NCI-H2196 (cell line): ENCODE results near the gene IP6K1.
"Not testable (repeated sequence)": the region's sequence is repeated elsewhere in the genome, so short reads cannot be mapped to it uniquely, and the experiment has no call there.

ENCODE experiments used
- DNase-seq: peaks from one replicate; lab custom pipeline; 2025; ENCODE audit not compliant: unreplicated experiment; lab: John Stamatoyannopoulos, UW

Gene IP6K1

DNA sequence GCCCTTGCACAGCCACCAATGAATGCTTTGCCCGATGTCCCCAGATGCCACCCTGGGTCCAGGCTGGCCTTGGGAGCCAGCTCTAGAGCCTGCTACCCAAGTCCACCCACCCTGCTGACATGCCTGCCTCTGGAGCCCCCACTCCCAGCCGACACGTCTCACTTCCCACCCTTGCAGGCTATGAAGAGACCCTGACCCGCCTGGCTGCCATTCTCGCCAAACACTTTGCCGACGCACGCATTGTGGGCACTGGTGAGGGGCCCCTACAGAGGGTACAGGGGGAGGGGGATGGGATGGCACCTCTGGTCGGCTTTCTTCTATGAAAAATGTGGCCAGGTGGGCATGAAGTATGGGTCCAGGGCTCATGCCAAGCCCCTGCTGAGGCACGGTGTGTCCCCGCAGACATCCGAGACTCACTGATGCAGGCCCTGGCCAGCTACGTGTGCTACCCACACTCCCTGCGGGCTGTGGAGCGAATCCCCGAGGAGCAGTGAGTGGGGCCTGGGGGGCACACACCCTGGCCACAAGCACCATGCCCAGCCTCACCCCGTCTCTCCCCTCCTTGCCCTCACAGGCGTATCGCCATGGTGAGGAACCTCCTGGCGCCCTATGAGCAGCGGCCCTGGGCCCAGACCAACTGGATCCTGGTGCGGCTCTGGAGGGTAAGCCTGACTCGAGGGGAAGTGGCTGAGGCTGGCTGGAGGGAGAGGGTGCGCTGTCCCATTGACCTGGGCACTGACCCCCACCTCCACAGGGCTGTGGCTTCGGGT, 72.8 kb downstream of the IP6K1 start:
- DNase-seq: no peak

DNA sequence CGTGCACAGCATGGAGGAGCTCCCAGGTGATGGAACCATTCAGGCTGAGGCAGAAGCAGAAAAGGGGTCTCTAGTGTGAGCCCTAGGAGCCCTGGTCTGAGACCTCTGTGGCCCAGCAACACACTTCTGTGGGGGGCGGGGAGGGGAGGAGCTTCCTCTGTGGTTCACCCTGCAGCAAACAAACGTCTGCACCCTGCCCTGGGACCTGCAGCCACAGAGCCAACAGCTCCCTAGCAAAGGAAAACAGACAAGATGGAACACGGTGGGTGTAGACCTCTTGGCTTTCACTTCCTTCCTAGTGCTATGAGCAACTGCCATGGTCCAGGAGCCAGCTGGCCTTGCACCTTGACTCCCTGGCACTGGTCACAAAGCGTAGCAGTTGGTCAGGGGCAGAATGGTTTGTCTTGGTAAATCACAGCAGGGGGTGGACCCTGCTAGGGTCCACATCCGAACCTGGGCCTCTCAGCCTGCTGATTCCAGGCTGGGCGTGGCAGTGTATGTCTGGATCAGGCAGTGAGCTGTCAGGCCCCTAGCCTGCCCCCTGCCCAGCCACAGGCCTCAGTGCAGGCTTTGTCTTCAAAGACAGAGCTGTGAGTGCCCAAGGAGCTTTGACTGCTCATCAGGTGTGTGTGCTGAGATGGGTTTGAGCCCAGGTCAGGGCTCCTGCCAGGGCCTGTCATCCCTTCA, 73.6 kb downstream of the IP6K1 start:
- no peak for DNase-seq

DNA sequence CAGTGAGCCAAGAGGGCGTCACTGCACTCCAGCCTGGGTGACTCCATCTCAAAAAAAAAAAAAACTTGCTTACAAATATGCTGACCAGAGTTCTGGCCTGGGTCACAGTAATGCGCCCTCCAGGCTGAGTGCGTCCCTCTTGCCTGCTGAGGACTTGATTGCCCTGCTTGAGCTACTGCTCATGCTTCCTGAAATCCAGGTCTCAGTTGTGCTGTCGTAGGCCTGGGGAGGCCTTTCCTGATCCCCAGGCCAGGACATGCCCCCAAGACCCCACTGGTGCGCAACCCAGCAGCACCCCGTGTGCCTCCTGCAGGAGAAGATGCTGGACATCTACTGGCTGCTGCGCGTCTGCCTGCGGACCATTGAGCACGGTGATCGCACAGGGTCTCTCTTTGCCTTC, 74.2 kb downstream of the IP6K1 start:
- no peak for DNase-seq

DNA sequence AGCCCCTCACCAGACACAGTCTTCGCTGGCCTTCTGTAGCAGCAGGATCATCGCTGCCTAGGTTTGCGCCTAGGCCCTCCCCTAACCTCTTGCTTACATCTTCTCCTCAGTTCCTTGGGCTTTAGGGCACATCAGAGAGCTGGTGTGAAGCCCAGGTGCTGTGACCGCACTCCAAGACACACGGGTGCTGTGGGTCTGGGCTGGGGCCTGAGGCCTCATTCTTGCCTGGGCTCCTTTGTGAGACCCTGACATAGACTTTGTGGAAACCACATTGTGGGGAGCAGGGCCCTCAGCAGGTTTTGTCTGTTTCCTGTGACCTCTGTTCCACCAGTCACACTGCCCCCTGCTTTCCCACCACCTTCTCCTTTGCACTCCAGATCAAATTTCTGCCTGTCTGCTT, 74.9 kb downstream of the IP6K1 start:
- DNase-seq: no peak

DNA sequence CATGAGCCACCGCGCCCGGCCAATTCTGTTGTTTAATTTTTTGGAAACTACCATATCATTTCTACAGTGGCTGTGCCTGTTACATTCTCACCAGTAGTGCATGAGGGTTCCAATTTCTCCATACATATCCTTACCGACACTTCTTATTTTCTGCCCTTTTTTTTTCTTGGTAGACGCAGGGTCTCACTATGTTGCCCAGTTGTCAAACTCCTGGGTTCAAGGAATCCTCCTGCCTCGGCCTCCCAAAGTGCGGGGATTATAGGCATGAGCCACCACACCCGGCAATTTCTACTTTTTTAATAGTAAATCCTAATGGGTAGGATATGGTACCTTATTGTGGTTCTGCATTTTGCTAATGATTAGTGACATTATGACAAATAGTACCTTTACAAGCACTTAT, 76.5 kb downstream of the IP6K1 start:
- DNase-seq: no peak

DNA sequence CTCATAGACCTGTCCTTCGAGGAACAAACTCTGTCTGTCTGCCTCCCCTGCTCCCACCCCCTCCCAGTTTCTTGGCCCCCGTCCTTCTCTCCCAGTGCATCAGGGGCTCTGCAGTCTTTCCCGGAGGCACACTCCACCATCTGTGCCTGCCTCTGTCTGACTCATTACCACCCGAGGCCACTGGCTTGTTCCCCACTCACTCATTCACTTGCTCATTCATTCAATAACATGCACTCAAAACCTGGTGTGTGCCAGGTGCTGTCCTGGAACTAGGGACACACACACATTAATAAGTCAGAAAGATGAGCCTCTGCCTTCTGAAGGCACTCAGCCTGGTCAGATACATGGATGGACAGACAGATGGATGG, 79.2 kb downstream of the IP6K1 start:
- DNase-seq: no peak

DNA sequence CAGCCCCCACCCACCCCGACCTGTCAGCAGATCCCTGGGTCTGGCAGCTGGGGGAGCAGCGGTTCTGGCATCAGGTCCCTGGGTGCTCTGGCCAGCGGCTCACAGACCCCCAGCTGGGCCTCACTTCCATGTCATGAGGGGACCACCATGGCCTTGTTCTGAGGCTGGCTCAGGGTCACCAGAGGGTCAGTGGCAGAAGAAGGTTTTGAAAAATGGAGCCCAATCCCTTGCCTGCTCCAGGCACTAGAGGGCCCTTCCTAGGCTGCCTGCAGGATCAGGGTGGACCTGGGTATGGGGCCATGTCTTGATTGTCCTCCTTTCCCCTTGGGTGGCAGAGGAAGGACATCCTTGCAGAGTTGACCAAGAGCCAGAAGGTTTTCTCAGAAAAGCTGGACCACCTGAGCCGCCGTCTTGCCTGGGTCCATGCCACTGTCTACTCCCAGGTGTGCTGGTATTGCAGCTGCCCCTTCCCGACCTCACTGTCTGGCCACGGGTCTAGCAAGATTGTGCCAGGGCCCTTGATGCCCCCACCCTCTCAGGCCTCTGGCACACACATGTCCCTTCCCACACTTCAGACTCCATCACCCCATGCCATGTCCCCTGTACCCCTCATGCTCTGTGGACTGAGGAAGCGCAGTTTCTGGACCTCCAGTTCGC, 79.8 kb downstream of the IP6K1 start:
- no peak for DNase-seq

DNA sequence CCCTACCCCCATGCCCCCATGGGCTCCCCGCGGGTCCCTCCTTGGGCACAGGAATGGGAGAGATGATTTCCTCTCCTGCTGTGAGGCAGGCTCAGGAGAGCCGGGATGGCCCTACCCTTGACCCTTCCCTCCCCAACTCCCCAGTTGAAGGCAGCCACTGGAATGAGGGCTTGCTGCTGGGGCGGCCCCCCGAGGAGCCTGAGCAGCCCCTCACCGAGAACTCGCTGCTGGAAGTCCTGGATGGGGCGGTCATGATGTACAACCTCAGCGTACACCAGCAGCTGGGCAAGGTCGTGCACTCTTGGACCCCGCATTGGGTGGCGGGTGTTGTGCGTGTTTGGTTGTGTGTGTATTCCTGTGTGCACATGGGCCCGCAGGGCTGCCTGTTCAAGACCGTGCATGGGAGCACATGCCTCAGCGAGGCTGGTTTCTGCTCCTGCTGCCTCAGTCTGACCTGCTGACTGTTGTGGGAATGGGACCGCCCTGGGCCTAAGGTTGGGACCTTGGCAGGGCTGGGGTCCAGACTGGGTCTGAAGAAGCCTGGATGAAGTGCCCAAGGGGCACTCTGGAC, 80.9 kb downstream of the IP6K1 start:
- no peak for DNase-seq

DNA sequence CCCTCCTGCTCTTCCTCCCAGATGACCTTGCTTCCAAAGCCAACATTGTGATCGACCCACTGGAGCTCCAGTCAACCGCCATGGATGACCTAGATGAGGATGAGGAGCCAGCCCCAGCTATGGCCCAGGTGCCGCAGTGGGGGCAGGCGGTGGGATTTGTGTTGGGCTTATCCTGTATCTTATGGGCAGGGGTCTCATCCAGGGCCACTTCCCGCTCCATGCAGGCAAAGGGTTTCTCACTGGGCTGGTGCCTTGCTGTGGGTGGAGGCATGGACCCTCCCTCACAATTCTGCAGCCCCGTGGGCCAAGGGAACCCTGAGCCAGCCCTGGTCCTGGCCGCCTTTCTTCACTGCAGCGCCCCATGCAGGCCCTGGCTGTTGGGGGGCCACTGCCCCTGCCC, 81.7 kb downstream of the IP6K1 start:
- no peak for DNase-seq

DNA sequence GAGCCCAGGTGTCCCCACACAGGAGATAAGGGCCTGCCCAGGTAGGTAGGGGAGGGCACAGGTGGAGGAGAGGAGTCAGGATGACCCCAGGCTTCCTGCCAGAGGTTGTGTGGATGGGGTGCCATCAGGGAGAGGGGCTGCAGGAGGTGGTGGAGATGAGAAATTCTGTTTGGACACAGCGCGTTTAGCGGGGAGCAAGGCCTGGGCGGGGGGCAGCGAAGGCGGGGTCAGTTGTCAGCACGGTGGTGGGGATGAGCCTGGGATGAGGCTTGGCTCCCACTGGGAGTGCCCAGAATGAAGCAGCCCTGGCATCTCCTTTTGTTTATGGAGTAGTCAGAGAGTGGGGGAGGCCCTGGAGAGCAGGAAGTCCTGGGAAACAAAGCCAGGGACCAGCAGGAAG, 82.4 kb downstream of the IP6K1 start:
- no peak for DNase-seq

DNA sequence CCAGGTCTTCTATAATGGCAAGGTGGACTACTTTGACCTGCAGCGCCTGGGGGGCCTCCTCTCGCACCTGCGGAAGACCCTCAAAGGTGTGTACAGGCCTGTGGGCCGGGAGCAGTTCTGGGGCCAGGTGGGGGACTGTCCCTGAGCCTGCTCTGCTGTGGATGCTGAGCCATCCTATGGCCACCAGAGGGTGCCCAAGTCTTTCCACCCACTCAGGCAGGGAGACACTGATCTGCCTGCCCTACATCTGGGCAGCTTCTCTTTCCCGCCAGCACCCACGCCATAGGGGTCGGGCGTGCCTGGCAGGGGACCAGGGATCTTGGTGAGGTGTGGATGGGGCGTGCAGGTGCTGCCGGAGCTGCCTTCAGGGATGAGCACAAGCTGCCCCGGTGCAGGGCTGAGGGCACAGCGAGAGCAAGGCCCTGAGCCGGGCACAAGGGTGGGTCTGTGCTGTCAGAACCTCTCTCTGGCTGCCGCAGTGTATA, 82.9 kb downstream of the IP6K1 start:
- peak; percentile 60 for DNase-seq

DNA sequence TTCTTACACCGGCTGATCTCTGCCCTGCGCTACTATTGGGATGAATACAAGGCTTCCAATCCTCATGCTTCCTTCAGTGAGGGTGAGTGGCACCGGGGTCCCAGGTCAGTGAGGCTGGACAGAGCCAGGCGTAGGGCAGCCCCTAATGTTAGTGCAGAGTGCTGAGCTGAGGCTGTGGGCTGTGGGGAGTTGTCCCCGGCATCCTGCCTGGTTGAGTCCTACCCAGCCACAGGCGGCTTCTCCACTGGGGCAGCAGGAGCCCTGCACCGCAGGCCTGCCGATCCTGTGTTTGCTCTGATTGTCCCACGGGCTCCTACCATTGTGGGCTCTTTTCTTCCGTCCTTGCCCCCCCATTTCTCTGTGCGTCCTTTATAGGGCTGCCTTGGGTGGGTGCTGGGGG, 83.7 kb downstream of the IP6K1 start:
- no peak for DNase-seq

DNA sequence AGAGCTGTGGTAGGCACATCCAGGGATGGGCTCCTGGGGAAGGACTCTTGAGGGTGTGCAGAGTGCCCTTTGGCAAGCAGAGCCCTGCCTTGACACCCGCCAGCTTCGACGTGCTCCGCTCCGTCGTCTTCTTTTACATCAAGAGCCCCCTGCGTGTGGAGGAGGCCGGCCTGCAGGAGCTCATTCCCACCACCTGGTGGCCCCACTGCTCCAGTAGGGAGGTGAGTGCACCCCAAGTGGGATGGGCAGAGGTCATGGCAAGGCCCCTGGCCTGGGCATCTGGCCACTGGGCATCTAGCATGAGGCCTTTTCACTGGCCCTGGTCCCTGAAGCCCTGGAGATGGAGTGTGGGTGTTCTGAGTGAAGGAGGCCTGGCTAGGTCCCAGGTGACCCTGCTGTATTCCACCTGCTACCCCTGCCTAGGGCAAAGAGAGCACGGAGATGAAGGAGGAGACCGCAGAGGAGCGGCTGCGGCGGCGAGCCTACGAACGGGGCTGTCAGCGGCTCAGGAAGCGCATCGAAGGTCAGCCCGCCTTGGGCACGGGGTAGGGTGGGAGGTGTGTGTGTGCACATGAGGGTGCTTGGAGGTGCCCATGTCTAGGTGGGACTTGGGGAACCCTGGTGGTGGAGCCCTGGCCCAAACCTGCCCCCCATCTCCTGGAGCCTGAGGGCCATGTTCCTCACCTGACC, 84.8 kb downstream of the IP6K1 start:
- DNase-seq: no peak

DNA sequence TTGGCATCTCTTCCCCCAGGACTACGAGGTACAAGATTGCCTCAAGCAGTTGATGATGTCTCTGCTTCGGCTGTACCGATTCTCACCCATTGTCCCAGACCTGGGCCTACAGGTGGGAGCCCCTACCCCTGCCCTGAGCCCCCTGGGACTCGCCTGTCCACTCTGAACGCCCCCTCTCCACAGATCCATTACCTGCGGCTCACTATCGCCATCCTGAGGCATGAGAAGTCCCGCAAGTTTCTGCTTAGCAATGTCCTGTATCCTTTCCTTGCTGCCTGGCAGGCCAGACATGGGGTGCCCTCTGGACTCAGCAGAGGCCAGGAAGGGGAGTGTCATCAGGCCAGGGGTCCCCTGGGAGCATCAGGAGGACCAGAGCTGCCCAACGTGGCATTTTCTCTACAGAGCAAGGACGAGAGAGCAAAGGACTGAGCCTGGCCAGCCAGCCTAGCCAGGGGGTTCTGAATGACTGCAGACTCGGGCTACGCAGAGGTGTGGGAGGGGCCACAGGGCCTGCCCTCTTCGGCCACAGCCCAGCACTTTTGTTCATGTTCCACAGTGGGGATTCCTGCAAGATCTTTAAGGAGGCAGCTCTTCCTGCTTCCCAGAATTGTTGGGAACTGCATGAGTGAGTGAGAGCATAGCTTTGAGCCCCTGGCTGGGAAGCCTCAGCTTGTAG, 85.8 kb downstream of the IP6K1 start:
- DNase-seq: no peak

DNA sequence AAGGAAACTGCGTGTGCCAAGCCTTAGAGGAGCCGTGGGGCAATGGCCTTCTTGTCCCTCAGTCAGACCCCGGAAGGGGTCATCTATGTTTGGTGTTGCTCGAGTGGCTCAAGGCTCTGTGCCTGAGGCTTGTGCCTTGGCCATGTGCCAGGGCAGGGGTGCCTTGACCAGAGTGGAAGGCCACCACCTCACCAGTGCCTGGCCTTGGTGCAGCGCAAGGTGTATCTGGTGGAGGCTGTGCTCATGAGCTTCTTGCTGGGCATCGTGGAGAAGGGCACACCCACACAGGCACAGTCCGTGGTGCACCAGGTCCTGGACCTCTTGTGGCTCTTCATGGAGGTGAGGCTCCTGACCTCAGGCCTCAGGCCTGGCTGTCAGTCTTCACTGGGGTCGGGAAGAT, 86.3 kb downstream of the IP6K1 start:
- DNase-seq: no peak

DNA sequence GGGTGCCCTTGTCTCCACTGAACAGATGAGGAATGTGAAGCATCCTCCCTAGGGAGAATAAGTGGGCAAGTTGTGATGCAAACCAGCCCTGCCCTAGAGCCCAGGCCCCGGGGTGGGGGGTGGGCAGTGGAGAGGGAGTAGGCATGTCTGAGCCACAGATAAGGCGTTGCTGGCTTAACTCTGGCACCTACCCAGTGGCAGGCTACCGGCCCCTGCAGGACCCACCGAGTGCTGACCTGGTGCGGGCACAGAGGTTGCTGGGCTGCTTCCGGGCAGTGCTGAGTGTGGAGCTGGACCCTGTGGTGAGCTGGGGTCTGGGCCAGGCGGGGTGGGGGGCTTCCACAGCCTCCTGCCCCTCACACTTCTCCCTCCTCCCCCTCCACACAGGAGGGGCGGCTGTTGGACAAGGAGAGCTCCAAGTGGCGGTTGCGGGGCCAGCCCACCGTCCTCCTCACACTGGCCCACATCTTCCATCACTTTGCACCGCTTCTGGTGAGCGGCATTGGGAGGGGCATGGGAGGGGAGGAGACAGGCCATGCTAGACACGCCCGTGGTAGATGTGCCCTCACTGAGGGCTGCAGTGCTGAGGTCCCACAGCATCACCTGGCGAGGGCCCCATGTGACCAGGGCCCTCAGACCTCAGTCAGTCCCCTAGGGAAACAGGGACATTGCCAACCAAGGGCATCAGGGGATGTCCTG, 86.9 kb downstream of the IP6K1 start:
- DNase-seq: no peak

DNA sequence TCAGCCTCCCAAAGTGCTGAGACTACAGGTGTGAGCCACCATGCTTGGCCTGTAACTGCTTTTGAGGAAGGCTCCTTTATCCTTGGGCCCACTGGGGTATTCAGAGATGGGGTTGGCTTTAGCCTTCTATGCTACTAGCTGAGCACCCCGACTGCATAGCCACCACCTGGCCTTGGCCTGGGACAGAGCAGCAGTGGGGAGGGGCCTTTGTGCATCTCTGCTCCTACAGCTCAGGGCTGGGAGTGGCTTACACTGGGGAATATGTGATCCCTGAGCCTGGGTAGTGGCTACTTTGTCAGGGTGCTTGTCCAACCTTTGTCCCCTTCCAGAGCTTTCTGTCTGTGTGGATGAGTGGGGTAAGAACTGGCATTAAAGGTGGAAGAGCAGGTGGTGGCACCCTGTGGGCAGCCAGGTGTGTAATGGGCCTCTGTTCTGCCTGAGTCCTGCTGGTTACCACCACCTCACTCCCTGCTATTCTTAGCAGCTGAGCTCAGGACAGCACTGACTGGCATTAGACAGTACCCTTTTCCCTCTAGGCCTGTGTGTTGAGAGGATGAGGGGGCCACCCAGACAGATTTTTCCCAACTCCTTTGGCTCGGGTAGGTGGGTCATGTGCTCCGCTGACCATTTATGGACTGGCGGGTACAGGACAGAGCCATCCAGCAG, 90.9 kb downstream of the IP6K1 start:
- DNase-seq: not testable (repeated sequence)

DNA sequence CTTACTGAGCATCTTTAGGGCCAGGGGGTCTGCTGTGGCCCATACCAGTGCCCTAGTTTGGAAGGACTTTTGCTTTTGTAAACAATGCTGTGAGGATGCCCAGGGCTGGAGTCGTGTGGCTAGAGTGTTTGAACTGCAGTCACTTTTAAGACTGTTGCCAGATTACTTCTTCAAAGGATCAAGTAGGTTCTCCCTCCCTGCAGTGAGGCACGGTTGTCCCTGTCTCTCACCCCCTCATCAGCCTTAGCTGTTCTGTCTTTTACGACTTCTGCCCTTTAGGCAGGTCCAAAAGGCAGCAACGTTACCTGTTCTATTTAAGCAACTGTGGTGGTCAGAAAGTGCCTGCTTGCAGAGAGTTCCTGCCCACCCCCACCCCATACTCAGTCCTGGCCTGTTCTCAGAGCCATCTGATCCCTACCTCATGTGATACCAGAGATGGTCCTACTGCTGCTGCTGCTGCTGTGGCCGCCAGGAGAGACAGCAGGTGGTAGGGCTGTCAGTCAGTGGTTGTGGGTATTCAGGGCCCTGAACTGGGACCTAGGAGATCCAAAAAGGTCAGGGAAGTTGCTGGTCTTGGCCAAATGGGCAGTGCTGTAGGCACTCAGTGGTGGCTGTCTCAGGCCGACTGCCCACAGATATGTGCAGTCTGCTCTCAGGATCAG, 91.8 kb downstream of the IP6K1 start:
- DNase-seq: not testable (repeated sequence)

DNA sequence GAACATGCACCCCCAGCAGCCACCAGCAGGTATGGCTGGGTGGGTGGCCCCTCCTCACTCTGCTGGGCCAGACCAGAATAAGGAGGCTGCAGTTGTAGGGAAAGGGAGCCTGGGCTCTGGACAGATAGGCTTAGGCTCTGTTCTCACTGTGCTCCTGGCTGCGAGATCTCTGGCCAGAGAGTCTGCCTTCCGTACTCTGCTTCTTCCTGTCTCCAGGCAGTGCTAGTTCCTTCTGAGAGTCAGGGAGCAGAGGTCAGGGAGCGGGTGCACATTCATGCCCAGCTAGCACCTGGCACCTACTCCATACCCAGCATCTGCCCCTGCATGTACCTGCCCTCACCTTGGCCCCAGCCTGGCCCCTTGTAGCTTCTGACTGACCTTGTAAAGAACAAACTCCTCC, 94.9 kb downstream of the IP6K1 start:
- not testable (repeated sequence) for DNase-seq
